Lower lobe of right lung (tissue), 2 donors: ENCODE data around the gene ACTR3. TPM values are rescaled to one million over a fixed set of nuclear protein-coding genes. Genes with fewer than 3 reads are reported as not detected.

Source experiments
- ATAC-seq, 2 donors: fragments of 200-7000 bp; cut with Tn5 transposase; one replicate each; pipeline ENCODE4 v1.9.1; 2020 to 2022; ENCODE audit warnings: mild to moderate bottlenecking in 2 of 2, moderate library complexity in 2 of 2
- DNase-seq: peaks from one replicate; pipeline ENCODE4 v3.0.0-alpha.2; 2020
- H3K27ac ChIP-seq: fragments of 200-600 bp; one replicate; pipeline ENCODE4 v1.8.0; 2022
- H3K27me3 ChIP-seq: fragments of 200-600 bp; one replicate; pipeline ENCODE4 v1.8.0; 2022; ENCODE audit warnings: low read depth
- H3K36me3 ChIP-seq: fragments of 200-600 bp; one replicate; pipeline ENCODE4 v1.8.0; 2022; ENCODE audit warnings: mild to moderate bottlenecking
- H3K4me1 ChIP-seq: fragments of 200-600 bp; one replicate; pipeline ENCODE4 v1.8.0; 2022
- H3K4me3 ChIP-seq: fragments of 200-600 bp; one replicate; pipeline ENCODE4 v1.8.0; 2022; ENCODE audit warnings: mild to moderate bottlenecking
- H3K9me3 ChIP-seq: fragments of 200-600 bp; one replicate; pipeline ENCODE4 v1.8.0; 2022
- intact Hi-C: fragments of 100-400 bp; cut with DNase I; formaldehyde crosslinking; loops from one replicate; pipeline ENCODE4 v1.11.0; 2022
- total RNA-seq: library from RNA; stranded (reverse); fragmentation: NEBNext Ultra II Directional; extraction: Animal tissue kit (Norgen Biotek cat#: 25700); gene quantifications from one replicate; pipeline ENCODE4 v1.2.1, GENCODE V29; 2021
- TF ChIP-seq, protein P1 (sequence below): fragments of 200-600 bp; IDR thresholded peaks from one replicate; pipeline ENCODE4 v1.8.0; 2022; ENCODE audit warnings: antibody characterized with exemption, mild to moderate bottlenecking
- donor health status: DM: no; HTN: yes; CAD: no; lungs with severe emphysema.

Gene ACTR3
- total RNA-seq, 1 donor from 2014 or later: 269 TPM

DNA sequence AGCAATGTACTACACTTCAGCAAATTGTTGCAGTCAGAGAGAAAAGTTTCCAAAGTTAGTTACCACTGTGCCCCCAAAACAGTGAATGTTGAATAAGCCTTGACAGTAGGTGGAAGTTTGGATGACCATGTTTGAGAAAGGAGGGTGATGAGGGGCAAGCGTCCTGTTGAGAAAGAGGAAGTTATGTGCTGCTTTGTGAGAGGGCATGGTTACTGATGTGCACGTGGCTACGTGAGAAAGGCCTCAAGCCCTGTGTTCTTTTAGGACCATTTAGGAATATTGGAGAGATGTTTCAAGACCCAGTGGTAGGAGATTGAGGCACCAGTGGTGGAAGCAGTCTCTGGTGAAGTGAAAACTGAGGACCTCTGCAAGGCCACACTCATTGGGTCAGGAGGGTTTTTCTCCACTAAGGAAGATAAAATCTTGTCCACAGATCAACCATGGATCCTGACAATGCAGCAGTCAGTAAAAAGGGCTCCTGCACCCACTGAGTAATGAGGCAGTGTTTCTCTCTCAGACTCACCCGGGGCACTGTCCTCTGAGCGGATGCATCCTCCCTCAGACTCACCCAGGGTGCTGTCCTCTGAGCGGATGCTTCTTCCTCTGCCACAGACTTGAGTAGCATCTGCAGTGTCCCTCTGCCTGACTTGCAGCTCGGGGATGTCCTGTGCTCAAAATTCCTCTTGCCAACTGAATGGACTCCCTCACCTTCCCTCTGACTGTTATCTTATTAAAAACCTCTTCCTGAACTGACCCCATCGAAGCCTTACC lies 34.7 kb upstream of the ACTR3 start:
- intact Hi-C loops: no loop called here
- H3K4me1 ChIP-seq: peaks cover 15% of the 10 kb centered on the region
- H3K27ac ChIP-seq: no peak overlapping the region
- H3K36me3 ChIP-seq: no peaks in the 10 kb centered on the region
- no peaks in the 10 kb centered on the region for H3K9me3 ChIP-seq
- ATAC-seq (peak in 1 of 2 donors; percentile 28), DNase-seq (no peak)
- no peak overlapping the region for H3K4me3 ChIP-seq
- no peaks in the 10 kb centered on the region for H3K27me3 ChIP-seq
- TF ChIP-seq, protein P1, sequence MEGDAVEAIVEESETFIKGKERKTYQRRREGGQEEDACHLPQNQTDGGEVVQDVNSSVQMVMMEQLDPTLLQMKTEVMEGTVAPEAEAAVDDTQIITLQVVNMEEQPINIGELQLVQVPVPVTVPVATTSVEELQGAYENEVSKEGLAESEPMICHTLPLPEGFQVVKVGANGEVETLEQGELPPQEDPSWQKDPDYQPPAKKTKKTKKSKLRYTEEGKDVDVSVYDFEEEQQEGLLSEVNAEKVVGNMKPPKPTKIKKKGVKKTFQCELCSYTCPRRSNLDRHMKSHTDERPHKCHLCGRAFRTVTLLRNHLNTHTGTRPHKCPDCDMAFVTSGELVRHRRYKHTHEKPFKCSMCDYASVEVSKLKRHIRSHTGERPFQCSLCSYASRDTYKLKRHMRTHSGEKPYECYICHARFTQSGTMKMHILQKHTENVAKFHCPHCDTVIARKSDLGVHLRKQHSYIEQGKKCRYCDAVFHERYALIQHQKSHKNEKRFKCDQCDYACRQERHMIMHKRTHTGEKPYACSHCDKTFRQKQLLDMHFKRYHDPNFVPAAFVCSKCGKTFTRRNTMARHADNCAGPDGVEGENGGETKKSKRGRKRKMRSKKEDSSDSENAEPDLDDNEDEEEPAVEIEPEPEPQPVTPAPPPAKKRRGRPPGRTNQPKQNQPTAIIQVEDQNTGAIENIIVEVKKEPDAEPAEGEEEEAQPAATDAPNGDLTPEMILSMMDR: no peak

DNA sequence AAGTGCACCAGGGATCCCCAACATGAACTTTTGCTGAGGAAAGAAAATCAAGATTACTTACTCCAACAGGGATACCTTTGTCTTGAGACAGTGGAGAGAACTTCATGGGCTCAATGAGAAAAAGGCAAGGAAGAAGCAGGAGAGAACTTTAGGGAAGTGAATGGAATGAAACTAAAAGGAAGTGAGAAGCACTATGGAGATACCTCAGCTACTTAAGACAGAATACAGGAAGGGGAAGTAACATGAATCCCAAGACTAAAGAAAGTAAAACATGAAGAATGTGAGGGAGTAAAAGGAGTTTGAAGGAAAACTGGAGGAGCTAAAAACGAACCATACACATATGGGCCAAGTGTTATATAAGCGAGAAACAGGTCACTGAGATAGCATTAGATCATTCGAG lies 32.4 kb upstream of the ACTR3 start:
- intact Hi-C loops: no loop called here
- H3K4me1 ChIP-seq: peaks cover 15% of the 10 kb centered on the region
- DNase-seq (no peak), ATAC-seq (peak; percentile 48 to 50)
- H3K9me3 ChIP-seq: no peaks in the 10 kb centered on the region
- no peak overlapping the region for H3K4me3 ChIP-seq
- TF ChIP-seq, protein P1: no peak
- peak overlapping the region; percentile 4 for H3K27ac ChIP-seq
- H3K27me3 ChIP-seq: no peaks in the 10 kb centered on the region
- no peaks in the 10 kb centered on the region for H3K36me3 ChIP-seq

DNA sequence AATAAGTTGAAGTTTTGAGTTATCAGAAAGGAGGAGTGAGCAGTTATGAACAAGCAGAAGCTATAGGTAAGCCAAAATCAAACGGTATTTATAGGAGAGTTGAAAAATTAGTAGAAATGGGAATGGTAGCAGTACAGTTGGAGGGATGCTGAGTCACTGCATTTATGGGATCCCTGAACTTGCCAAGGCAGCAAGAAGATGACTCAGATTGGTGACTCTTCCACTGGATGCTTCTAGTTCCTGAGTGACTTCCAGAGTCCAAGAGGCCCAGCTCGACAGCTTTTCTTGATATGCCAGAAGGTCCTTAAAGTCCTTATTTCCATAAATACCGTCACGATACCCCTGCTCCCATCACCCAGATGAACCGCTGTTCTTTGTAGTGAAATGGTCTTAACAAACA lies 31.1 kb upstream of the ACTR3 start:
- DNase-seq (no peak), ATAC-seq (no peak)
- H3K4me3 ChIP-seq: no peak overlapping the region
- intact Hi-C loops: no loop called here
- TF ChIP-seq, protein P1: no peak
- H3K27me3 ChIP-seq: no peaks in the 10 kb centered on the region
- H3K9me3 ChIP-seq: no peaks in the 10 kb centered on the region
- peaks cover 15% of the 10 kb centered on the region for H3K4me1 ChIP-seq
- H3K36me3 ChIP-seq: no peaks in the 10 kb centered on the region
- H3K27ac ChIP-seq: no peak overlapping the region

DNA sequence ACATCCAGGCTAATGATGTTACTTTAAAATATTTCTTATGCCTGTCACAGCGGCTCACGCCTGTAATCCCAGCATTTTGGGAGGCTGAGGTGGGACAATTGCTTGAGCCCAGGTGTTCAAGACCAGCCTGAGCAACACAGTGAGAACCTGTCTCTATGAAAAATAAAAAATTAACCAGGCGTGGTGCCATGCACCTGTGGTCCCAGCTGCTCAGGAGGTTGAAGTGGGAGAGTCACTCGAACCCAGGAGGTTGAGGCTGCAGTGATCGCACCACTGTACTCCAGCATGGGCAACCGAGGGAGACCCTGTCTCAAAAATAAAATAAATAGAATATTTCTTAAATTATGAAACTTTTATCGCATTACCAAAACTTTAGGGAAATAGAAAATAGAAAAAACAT lies 28.1 kb upstream of the ACTR3 start:
- Histone ChIP-seq H3K9me3 (no peaks in the 10 kb centered on the region), H3K4me1 (peaks cover 15% of the 10 kb centered on the region), H3K27ac (no peak overlapping the region), H3K27me3 (no peaks in the 10 kb centered on the region), H3K36me3 (no peaks in the 10 kb centered on the region), H3K4me3 (no peak overlapping the region)
- intact Hi-C loops: no loop called here
- no peak for DNase-seq
- ATAC-seq: no peak
- TF ChIP-seq, protein P1: no peak

DNA sequence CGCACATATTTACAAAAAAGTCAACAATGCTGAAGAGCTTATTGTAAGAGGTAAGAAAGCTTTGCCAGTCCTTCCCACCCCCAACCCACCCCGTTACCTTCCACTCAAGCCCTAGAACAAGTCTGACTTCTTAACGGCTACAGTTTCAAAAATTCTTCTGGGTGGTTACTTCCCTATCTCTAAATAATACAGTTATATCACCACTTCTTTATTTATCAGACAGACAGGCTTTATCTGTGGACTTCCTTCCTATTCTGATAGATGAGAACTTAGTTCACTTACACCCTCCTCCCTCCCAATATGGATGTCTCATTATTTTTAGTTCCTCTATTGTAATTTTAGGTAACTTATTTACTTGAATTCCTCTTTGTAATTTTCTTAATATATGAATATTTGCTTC lies 26.7 kb upstream of the ACTR3 start:
- intact Hi-C loops: no loop called here
- no peaks in the 10 kb centered on the region for H3K27me3 ChIP-seq
- peak; percentile 65 to 85 for ATAC-seq
- no peak for DNase-seq
- no peaks in the 10 kb centered on the region for H3K9me3 ChIP-seq
- H3K4me3 ChIP-seq: peak overlapping the region; percentile 1
- no peak overlapping the region for H3K27ac ChIP-seq
- peaks cover 11% of the 10 kb centered on the region for H3K4me1 ChIP-seq
- no peaks in the 10 kb centered on the region for H3K36me3 ChIP-seq
- TF ChIP-seq, protein P1: no peak
